CD4-positive, alpha-beta T cell treated with Interferon gamma for 1 hour (primary cell): ENCODE results near the gene C17orf100.
A peak's percentile ranks its signal among the peaks of the same experiment; 100 is the strongest.
"Not testable (repeated sequence)": the region's sequence is repeated elsewhere in the genome, so short reads cannot be mapped to it uniquely, and the experiment has no call there.

Experiments
- DNase-seq: peaks from one replicate; pipeline ENCODE4 v3.0.0-alpha.2; 2020

Gene C17orf100

DNA sequence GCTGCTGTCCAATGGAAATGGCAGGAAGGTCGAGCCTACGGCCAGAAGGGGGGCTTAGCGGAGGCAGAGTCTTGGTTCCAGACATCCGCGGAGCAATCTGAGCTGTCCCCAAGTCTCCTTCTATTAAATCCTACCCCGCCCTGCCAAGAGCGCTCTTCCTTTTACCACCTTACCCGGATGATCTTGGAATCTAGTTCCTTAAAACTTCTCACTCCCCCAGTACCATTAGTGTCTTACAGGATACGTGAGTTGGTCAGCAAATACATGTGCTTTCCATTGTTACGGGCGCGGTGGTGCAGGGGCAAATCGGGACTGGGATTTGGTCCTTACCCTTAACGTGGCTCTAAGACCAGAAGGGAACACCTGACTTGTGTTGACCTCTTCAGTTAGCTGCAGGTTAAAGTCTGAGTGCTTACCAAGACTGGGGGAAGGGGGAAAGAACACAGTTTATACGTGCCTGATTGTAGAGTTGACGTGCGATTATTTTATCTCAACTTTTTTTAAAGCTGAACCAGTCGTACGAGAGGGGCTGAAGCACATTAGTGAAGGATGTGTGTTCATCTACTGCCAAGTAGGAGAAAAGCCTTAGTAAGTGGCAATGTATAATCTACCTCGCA is 10.2 kb upstream of the C17orf100 start:
- no peak for DNase-seq

DNA sequence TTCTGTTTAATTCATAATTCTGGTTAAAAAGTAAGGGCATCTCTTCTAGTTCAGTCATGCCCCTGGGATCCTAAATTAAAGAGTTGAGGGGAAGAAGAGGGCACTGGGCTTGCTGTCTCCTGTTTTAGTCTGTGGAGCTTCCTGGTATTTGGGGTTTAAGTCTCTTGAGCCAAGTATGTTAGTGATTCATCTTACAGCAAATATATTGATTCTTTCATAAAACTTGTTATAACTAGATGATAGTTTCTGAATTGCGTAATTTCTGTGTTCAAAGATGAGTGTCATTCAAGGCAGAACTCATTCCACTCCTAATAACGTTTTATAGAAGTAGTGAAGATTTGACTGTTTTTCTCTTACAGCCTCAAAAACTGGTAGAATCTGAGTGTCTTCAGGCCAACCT is 9.0 kb upstream of the C17orf100 start:
- no peak for DNase-seq

DNA sequence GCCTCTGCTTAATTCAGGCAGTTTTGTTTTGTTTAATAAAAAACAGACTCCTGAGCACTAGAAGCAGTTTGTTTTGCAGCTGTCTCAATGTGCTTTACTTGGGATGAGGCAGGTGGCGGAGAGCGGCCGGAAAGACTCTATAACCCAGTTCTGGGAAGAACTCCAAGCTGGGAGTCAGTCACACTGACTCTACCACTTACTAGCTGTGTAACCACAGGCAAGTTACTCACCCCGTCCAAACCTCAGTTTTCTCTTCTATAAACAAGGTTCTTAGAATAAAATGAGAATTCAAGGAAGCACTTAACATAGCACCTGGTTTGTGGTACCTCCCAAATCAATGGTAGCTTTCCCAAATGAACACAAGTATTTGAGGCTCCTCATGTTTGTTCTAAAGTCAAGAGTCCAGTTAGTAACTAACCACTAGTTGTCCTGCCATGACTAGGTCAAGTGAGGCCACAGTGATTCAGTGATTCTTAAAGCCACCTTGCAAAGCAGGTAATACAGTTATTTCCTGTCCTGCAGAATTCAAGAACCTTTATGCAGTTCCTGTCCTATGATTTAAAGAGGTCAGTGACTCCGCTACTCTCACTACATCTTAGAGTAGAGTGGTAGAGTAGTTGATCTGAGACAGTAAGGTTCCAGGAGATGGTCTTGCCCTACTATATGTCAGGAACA is 8.0 kb upstream of the C17orf100 start:
- DNase-seq, result no peak

DNA sequence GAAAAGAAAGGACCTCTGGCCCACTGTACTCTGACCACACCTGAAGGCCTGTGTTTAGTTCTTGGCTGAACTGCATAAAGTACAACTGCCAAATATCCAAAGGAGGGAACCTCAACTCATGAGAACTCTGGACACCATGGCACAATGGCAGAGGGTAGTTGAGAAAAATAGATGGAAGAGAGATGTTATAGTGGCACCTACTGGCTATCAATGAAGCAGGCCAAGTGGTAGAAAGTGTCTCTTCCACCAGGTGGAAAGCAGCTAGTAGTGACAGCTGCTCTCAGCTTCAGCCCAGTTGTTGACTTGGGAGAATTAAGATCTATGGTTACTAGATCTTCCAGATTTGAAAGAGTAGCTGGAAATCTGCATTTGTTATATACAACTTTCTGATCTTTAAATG is 3.4 kb upstream of the C17orf100 start:
- no peak for DNase-seq

DNA sequence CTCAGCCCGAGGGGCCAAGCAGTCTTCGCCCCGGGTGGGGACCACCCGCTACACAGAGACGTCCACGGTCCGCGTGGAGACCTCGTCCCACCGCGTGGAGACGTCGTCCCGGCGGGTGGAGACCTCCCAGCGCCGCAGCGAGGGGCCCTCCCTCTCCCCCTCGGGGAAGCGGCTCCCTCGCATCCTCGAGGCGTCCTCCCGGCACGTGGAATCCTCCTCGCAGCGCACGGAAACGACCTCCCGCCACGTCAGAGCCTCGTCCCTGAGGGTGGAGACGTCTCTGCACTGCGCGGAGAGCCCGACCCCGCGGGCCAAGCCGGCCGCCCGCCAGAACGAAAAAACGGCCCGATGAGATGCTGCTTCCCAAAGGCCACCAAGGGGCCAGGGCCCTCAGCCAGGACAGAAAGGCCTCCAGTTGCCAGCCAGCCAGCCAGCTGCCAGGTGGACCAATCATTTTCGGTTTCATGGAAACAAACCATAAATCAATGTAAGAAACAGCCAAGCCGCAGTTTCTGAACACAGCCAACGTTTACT is 424 bp downstream of the C17orf100 start:
- no peak for DNase-seq

DNA sequence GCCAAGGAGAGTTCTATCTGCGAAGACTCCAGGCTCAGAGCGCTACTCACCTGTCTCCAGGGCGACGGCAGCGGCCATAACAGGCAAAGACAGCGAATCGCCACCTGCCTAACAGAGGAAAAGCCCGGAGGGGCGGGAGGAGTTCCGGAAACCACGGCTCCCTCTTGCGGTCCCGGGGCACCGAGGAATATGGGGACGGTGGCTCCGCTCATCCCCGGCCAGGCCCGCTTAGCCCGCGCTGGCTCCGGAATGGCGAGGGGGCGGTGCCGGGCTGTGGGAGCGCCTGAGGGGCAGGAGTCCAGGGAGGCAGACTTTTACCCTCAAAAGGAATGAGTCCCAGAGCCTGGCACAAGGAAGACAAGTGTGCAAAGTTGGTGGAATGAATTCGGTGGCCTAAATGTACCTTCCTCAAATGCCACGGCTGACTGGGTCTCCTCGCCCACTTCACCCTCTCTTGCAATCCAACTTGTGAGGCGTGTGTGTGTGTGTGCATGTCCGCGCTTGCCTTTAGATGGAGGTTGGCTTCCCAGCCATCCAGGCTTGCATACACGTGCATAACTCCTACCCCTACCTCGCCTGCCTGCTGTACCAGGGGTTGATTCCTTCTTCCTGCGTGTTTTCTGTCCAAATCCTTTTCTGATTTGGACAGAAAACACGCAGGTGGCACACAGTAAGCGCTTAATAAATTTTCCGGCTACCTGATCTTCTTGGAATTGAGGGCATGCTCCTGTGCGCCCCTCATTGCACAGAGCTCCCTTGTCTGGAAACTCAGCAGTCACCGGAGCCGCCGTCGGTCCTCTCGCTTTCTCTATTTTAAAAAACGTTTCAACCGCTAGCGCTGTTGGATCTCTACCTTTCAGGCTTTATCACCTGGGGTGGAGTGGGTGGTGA is 3.5 kb downstream of the C17orf100 start:
- DNase-seq, result no peak

DNA sequence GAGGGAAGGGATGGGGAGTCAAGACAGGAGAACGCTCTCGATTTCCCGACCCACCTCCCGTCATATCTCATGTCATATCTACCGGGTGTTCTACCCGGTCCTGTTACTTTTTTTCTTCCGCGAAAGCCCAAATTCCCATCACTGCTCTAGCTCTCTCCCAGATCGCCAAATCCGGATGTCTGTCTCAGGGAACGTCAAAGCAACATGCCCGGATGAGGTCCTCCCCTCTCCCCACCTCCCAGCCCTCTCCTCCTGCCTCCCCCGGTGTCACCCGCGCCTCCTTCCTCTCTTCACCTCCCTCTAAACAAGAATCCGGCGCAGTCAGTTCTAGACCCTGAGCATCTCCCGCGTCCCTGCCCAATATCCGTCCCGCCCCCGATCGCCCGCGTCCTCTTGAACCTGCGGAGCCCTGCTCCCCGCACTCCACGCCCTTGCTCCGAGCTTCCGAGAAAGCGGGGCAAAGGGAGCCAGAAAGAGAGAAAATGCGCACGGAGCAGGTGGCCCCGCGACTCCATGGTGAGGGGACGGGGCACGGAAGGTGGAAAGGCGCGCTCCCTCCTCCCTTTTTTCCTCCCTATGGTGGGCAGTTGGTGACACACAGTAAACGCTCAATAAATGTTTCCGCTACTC is 4.3 kb downstream of the C17orf100 start:
- DNase-seq, result not testable (repeated sequence)

DNA sequence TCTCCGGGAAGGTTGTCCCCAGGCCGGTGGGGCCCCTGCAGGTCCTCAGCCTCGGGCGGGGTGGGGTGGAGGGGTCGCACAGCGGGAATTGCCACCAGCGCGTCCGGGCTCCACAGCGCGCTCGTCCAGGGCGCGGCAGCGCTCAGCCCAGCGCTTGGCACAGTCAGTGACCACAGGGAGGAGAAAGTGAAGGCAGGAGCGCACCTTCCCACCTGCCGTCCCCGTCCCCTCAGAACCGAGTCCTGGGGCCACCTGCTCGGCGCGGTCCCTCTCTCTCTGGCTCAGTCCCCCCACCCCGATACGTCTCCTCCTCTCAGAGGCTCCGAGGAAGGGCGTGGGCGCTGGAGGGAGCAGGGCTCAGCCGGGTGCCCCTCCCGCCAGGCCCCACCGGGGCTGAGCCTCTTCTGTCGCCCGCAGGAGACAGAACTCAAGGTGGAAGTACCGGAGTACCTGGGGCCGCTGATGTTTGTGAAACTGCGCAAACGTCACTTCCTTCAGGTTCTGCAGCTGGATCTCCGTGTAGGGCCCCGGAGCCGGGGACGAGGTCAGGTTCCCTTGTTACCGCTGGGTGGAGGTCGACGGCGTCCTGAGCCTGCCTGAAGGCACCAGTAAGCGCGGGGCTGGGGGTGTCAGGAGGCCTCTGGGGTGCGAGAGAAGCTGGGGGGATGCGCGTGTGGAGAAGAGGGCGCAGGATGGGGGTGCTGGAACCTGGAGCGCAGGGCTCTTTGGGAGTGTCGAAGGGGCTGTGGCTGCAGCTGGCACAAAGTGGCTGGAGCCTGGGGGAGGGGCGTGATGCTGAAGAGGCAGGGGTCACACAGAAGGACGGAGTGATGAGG is 5.5 kb downstream of the C17orf100 start:
- DNase-seq, result peak; percentile 78

DNA sequence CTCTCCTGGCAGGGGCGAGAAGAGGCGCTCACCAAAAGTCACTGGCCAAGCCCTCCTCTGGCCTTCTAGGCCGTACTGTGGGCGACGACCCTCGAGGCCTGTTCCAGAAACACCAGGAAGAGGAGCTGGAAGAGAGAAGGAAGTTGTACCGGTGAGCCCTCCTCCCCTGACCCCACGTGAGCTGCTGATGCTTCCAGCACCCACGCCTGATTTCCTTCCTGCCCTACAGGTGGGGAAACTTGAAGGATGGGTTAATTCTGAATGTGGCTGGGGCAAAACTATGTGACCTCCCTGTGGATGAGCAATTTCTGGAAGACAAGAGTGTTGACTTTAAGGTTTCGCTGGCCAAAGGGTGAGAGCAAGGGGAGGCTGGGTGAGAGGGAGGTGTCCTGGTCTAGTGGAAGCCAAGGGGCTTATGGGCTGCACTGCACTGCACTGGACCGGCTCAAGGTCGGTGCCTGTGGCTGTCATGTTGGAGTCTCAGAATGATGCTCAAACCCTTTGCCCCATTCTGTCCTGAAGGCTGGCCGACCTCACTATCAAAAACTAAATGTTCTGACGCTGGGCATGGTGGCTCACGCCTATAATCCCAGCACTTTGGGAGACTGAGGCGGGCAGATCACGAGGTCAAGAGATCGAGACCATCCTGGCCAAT is 6.2 kb downstream of the C17orf100 start:
- DNase-seq, result no peak

DNA sequence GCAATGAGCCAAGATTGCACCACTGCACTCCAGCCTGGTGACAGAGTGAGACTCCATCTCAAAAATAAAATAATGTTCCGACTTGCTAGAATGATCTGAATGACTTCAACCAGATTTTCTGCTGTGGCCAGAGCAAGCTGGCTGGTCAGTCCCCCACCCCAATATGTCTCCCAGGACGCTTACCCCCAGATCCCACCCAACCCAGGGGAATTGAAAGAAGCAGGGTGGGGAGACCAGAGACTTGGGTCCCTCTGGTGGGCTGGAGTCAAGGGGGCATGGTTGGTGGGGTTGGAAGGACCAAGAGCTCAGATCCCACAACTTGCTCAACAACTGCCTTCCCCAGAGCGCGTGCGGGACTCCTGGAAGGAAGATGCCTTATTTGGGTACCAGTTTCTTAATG is 6.8 kb downstream of the C17orf100 start:
- not testable (repeated sequence) for DNase-seq

DNA sequence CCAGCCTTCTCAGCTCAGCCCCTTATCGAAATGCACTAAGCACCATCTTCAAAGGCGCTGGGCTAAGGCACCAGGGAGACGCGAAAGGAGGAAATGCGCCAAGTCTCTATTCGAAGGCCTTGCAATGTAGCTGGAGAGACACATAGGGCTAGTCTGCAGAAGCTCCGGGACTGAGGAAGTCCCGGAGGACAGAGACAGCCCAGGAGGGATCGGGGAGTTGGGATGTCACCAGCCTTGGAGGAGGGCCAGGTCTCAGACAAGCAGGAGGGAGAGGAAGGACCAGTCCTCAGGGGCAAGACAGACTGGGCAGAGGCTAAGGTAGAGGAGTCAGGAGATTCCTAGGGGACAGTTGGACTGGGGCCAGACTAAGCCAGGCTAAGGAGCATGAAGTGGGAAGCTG is 8.5 kb downstream of the C17orf100 start:
- no peak for DNase-seq

DNA sequence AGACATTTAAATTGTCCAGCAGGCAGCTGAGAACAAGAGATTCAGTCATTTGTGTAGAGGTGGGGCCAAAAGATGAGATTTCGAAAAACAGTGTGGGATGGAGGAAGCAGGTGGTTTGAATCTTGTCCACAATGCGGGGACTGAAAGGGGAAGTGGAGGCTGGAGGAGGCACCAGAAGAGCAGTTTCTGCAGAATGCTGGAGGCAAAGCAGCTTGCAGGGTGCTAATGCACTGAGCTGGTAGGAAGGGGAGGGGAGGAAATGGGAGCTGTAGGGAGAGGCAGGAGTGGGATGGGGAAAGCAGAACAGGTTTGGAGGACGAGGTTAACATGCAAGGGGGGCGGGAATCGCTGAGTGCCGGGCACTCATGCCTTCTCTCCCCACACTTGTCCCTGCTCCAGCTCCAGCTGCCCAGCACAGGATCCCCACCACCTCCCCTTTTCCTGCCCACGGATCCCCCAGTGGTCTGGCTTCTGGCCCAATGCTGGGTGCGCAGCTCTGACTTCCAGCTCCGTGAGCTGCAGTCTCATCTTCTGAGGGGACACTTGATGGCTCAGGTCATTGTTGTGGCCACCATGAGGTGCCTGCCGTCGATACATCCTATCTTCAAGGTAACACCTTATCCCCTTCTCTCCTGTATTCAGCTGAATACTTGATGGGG is 9.4 kb downstream of the C17orf100 start:
- peak; percentile 39 for DNase-seq

DNA sequence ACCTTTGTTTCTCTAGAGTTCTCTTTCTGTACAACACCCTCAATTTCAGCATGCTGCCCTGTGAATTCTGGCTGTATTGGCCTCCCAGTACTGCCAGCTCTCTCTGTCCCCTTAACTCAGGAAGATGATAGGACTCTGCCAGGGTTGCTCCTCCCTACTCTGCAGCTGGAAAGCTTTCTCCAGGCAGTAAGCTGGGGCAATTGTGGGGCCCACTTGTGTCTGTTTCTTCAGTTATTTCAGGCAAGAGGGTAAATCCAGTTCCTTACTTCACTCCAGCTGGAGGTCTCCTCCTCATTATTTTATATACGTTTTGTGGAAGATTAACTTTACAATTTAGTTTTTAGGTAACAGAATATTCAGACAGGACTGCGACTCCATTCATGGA is 9.9 kb downstream of the C17orf100 start:
- no peak for DNase-seq

DNA sequence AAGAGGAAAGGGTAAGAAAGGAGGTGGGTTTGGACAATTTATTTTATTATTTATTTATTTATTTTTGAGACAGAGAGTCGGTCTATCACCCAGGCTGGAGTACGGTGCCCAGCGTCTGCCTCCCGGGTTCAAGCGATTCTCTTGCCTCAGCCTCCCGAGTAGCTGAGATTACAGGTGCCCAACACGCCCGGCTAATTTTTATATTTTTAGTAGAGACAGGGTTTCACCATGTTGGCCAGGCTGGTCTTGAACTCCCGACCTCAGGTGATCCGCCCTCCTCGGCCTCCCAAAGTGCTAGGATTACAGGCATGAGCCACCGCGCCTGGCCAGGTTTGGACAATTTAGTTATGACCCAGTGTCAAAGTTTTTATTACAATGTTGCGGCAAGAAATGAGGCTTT is 11.6 kb downstream of the C17orf100 start:
- DNase-seq, result not testable (repeated sequence)

DNA sequence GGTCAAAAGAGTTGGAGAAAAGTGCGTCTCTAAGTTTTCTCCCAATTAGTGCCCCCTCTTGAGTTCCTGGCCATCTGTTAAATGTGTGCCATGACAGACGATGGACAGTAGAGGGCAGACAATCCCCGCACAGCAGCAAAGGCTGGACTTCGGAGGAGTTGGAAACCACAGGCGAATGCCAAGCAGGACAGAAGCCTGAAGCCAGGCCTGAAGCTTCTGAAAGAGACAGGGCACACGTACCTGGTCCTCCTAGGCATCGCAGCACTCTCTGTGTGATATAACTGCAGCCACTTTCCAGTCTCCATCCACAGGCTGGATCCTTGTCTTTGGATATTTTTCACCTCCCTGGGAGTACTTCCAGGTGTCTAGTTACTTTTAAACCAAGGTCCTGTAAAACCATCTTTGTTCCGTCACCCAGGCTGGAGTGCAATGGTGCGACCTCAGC is 14.5 kb downstream of the C17orf100 start:
- peak; percentile 42 for DNase-seq

DNA sequence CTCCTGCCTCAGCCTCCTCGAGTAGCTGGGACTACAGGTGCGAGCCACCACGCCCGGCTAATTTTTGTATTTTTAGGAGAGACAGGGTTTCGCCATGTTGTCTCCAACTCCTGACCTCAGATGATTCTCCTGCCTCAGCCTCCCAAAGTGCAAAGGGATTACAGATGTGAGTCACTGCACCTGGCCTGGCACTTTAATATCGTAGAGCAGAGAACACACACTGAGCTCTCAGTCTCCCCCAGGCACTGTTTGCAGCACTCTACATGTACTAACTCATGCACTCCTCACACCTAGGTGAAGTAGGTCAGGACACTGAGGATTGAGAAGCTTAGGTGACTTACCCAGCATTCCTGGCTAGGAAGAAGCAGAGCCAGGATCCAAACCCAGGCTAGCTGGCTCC is 15.0 kb downstream of the C17orf100 start:
- DNase-seq, result no peak

DNA sequence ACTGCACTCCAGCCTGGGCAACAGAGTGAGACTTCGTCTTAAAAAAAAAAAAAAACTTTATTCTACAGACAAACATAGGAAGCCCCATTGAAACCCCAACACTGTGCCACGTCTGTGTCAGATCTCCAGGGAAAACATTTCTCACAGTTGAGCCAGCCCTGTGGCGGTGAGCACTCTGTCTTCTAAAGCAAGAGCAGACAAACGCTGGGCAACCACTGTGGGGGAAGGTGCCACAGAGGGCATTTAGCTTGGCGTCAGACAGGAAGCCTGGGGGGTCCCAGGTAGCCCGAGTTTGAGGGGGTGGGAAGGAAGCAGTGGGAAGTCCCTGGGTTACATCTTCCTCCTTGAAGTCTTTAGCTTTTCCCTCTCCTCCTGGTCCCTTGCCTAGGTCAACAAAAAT is 16.0 kb downstream of the C17orf100 start:
- DNase-seq, result no peak

DNA sequence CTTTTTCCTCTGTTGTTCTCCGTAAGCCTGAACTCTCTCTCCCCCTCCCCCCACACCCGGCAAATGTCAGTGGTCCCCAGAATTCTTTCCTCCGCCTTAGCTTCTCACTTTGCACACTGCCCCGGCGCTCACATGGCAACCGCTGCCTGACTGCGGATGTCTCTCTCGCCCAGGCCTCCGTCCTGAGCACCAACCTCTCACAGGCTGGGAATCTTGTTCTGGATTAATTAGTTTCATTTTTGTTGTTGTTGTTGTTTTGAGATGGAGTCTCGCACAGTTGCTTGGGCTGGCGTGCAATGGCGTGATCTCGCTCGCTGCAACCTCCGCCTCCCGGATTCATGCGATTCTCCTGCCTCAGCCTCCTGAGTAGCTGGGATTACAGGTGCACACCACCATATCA is 16.7 kb downstream of the C17orf100 start:
- no peak for DNase-seq

DNA sequence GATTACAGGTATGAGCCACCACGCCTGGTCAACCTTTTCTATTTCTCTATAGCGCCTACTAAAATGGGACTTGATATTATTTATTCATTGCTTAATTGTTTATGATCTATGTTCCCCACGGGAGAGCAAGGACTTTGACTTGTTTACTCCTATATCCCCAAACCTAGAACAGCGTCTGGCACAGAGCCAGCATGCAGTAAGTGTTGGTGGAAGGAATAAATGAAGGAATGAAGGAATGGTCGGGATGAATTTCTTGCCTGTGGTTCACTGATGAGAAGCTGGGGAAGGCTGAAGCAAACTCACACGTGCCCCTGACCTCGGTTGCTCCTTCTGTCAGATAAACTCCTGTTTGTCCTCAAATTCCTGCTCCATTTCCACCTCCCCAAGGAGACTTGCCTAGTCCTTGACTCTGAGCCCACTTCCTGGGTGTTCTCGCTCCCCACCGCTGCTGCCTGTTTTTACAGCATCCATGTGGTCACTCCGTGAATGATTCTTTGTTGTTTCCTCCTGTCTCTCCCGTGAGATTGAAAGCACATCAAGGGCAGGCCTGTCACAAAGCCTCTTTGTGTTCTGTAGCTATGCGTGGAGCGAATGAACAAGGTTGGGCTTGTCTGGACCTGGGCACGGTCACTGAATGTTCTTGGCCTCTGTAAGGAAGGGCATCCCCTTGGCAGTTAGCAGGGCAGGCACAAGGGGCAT is 17.3 kb downstream of the C17orf100 start:
- DNase-seq, result no peak

DNA sequence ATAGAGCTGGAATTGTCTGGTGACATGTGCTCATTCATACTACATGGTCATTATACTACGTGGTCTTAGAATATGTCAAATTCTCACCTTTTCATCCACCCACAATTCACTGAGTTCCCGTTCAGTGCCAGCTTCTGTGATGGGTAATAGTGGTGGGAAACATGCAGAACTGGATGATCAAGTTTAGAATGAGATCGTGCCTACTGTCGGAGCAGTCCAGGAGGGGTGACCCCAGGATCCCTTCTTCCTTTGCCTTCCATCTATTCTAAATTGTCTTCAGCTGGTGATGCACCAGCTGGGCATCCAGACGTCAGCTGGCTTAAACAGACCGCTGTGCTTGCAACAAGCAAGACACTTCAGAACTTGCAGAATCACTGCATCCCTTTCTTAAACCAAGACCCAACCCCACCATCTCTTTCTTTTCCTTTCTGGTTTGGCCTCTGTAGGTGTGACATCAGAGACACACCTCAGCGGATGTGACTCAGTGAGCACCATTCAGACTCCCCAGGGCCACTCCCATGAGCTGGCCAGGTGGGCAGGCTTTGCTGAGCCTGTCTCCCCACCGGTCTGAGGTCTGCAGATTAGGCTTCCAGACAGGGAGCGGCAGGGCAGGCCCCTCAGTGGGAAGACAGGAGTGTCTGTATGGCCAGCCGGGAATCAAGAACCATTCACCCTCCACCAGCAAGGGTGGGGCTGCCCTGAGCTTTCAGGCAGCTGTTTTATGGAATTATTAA is 18.1 kb downstream of the C17orf100 start:
- no peak for DNase-seq
